GM12801 (cell line): ENCODE measurements around the gene ADAMTSL1.

Source experiments
- CTCF ChIP-seq: IDR thresholded peaks from one replicate; pipeline ENCODE4 v1.5.1; 2011; ENCODE audit warnings: control low read depth; ENCODE audit not compliant: insufficient read length; ENCODE audit errors: extremely low read depth

The ADAMTSL1 gene

DNA sequence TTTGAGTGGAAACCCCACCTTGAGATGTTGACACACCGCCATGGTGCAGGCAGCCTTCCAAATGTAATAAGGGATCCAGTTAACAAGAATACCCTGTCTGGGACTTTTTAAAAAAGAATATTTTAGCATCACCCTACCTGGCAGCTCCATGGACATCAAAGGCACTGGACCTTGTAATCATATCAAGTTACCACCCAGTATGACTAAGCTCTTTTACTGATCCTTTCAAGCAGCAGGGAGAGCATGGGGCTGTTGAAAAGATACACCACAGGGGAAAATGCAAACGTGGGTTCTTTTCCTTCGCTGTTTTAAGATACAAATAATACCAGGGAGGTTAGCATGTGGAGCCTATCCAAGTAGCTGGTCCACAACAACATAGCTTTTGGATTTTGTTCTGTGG is 347.8 kb downstream of the ADAMTSL1 start:
- TF ChIP-seq CTCF, result no peak

DNA sequence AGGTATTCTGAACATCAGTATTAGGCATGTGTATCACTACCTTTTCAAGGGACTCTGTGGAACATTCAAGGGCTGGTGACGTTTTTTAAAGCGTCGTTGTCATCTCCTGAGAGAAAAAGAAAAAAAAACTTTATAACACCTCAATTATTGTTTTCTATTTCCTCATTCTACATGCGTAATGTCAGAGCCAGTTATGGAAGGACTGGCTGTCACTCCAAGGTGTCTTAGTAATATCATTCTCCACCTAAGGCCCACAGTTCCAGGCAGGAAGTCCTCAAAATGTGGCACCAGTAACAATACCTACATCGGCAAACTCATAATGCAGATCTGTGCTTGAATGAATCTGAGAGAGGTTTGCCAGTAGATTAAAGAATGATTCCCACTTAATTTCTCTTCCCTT is 348.9 kb downstream of the ADAMTSL1 start:
- no peak for TF ChIP-seq CTCF

DNA sequence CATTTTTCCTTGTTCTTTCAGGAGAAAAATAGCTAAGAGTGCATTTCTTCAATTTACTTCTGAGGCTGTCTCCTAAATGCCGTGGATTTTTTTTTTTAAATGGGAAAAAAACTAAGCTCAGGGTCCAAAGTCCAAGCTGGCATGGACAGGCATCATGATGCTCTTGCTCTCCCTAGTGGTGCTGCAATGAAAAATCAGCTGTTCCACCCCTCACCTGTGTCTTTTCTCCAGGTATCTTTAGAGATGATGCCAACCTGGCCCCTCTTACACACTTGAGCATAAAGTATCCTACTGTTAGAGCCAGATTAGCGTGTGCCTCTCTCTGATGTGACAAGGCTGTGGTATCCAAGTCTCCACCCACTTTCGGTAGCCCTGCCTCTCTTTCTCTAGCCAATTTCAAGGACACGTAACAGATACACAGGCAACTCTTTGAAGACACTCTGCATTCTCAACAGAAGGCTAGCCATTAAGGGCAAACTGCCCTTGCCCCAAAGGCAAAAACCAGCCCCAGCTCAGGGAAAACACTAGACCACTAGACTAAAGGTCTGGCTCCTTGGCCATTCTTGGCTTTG is 350.2 kb downstream of the ADAMTSL1 start:
- TF ChIP-seq CTCF, result no peak

GRCh38 chr9:18825656-18826170 is 351.8 kb downstream of the ADAMTSL1 start:
- TF ChIP-seq CTCF, result no peak

DNA sequence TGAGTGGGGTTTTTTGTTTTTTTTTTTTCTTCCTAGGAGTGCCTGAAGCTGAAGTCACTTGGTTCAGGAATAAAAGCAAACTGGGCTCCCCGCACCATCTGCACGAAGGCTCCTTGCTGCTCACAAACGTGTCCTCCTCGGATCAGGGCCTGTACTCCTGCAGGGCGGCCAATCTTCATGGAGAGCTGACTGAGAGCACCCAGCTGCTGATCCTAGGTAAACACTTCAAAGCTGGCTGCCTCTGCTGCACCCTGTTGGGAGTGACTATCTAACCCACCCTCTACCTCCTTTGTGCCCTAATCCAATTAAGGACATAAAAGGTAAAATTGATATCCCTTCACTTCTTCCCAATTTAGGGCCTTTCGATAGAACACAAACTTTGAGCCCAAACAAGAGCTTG is 352.3 kb downstream of the ADAMTSL1 start:
- no peak for TF ChIP-seq CTCF

GRCh38 chr9:18829066-18829465 is 355.1 kb downstream of the ADAMTSL1 start:
- TF ChIP-seq CTCF, result no peak

DNA sequence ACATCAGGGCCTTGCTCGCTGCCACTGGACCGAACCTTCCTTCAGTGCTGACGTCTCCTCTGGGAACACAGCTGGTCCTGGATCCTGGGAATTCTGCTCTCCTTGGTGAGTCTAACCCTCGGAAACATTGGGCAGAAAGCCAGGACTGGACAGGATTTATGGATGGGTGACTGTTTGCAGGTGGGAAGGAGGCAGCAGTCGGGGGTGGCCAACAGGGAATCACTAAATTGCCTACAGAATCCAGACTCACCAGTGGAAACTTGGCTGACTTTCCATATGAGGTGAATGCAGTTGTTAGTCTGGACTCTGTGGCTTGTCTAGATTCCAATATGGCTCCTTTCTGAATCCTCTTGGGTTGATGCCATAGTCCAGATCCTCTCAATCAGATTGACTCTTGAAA is 355.9 kb downstream of the ADAMTSL1 start:
- TF ChIP-seq CTCF, result no peak
